Measurements from ENCODE around the gene YIPF3. TPM values are rescaled to one million over a fixed set of nuclear protein-coding genes. Genes with fewer than 3 reads are reported as not detected.

YIPF3 gene
- total RNA-seq, 1 donor from 2014 or later = 136 TPM

DNA sequence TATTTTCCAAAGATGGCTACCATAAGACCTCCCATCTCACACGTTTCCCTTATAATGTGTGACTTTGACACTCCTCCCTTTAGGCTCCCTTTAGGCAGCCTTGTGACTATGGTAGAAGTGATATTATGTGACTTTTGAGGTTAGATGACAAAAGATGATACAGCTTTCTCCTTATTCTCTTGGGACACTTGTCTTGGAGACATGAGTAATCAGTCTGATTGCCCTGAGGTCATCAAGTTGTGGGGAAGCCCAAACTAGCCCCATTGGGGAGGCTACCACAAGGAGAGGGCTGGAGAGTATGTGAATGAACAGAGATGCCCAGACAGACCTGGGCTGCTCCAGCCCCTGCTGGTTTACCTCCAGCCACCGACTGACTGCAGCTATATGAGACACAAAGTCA is 50.8 kb downstream of the YIPF3 start:
- Mint-ChIP-seq H3K36me3 (ENCODE audit: insufficient read depth) (no peaks in the 10 kb centered on the region), H3K27me3 (peaks cover 26% of the 10 kb centered on the region), H3K9me3 (ENCODE audit: low read depth) (no peaks in the 10 kb centered on the region), H3K4me1 (ENCODE audit: low read depth) (peaks cover 5% of the 10 kb centered on the region), H3K27ac (no peak overlapping the region), H3K4me3 (ENCODE audit: low read depth) (no peak overlapping the region)
- TF ChIP-seq, protein P1, sequence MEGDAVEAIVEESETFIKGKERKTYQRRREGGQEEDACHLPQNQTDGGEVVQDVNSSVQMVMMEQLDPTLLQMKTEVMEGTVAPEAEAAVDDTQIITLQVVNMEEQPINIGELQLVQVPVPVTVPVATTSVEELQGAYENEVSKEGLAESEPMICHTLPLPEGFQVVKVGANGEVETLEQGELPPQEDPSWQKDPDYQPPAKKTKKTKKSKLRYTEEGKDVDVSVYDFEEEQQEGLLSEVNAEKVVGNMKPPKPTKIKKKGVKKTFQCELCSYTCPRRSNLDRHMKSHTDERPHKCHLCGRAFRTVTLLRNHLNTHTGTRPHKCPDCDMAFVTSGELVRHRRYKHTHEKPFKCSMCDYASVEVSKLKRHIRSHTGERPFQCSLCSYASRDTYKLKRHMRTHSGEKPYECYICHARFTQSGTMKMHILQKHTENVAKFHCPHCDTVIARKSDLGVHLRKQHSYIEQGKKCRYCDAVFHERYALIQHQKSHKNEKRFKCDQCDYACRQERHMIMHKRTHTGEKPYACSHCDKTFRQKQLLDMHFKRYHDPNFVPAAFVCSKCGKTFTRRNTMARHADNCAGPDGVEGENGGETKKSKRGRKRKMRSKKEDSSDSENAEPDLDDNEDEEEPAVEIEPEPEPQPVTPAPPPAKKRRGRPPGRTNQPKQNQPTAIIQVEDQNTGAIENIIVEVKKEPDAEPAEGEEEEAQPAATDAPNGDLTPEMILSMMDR (IDR thresholded peaks at IDR 0.05; ENCODE audit: unreplicated experiment) = no peak
- DNase-seq (ENCODE audit: low spot score, unreplicated experiment) = no peak

DNA sequence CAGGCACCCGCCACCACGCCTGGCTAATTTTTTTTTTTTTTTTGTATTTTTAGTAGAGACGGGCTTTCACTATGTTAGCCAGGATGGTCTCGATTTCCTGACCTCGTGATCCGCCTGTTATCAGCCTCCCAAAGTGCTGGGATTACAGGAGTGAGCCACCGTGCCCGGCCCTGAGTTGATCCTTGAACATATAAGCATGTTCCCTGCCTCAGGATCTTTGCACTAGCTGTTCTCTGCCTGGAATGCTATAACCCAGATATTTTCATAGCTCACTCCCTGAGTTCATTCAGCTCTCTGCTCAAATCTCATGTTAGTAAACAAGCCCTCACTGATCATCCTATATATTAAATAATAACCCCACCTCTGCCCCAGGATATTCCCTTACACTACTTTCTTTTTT is 52.4 kb downstream of the YIPF3 start:
- H3K4me3 Mint-ChIP-seq (ENCODE audit: low read depth) = no peak overlapping the region
- H3K27ac Mint-ChIP-seq = no peak overlapping the region
- peaks cover 1% of the 10 kb centered on the region for H3K4me1 Mint-ChIP-seq (ENCODE audit: low read depth)
- H3K27me3 Mint-ChIP-seq = peaks cover 35% of the 10 kb centered on the region
- no peak for DNase-seq (ENCODE audit: low spot score, unreplicated experiment)
- no peaks in the 10 kb centered on the region for H3K9me3 Mint-ChIP-seq (ENCODE audit: low read depth)
- TF ChIP-seq, protein P1 (IDR thresholded peaks at IDR 0.05; ENCODE audit: unreplicated experiment) = no peak
- H3K36me3 Mint-ChIP-seq (ENCODE audit: insufficient read depth) = no peaks in the 10 kb centered on the region

DNA sequence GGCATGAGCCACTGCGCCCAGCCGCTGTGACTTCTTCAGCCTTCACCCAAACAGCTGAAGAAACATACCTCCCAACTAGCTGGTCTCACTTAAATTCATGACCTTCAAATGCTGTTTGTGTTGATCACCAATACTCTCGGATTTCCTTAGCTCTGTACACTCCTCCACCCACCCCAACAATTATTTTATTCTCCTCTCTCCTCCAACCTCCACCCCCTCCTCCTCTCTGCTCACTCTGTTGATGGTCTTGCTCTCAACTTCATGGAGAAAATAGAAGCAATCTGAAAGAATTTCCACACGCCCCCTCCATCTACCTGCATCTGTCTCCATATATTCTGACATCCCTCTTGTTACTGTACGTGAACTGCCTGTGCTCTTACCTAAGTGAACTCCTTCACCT is 54.8 kb downstream of the YIPF3 start:
- Mint-ChIP-seq H3K9me3 (ENCODE audit: low read depth) (no peaks in the 10 kb centered on the region), H3K36me3 (ENCODE audit: insufficient read depth) (no peaks in the 10 kb centered on the region), H3K4me3 (ENCODE audit: low read depth) (no peak overlapping the region), H3K4me1 (ENCODE audit: low read depth) (no peaks in the 10 kb centered on the region), H3K27me3 (peaks cover 36% of the 10 kb centered on the region), H3K27ac (no peak overlapping the region)
- TF ChIP-seq, protein P1 (IDR thresholded peaks at IDR 0.05; ENCODE audit: unreplicated experiment) = no peak
- DNase-seq (ENCODE audit: low spot score, unreplicated experiment) = no peak

Other genes starting within 250 kb of the YIPF3 start
- not detected in 2 replicates for gene SLC22A7, start 218.7 kb downstream of the YIPF3 start, total RNA-seq
- gene CRIP3, start 208.1 kb downstream of the YIPF3 start, total RNA-seq = 2.3 and 2.4 TPM in 2 replicates
- 22.0 and 23.2 TPM in 2 replicates for gene ZNF318, start 147.3 kb downstream of the YIPF3 start, total RNA-seq
- 68.5 and 68.8 TPM in 2 replicates for gene ABCC10, start 89.4 kb downstream of the YIPF3 start, total RNA-seq
- 0.60 and 0.73 TPM in 2 replicates for gene DLK2, start 61.4 kb downstream of the YIPF3 start, total RNA-seq
- gene TJAP1, start 39.4 kb downstream of the YIPF3 start, total RNA-seq = 64.5 and 65.8 TPM in 2 replicates
- 1.5 and 1.6 TPM in 2 replicates for gene LRRC73, start 6.6 kb downstream of the YIPF3 start, total RNA-seq
- gene POLR1C, start 163 bp upstream of the YIPF3 start, total RNA-seq = 45.4 and 47.4 TPM in 2 replicates
- 64.0 and 70.7 TPM in 2 replicates for gene XPO5, start 59.1 kb upstream of the YIPF3 start, total RNA-seq
- 14.5 and 19.6 TPM in 2 replicates for gene POLH, start 59.3 kb upstream of the YIPF3 start, total RNA-seq
- 83.8 and 84.1 TPM in 2 replicates for gene GTPBP2, start 112.3 kb upstream of the YIPF3 start, total RNA-seq
- 31.4 and 31.8 TPM in 2 replicates for gene MAD2L1BP, start 118.9 kb upstream of the YIPF3 start, total RNA-seq
- gene RSPH9, start 128.1 kb upstream of the YIPF3 start, total RNA-seq = 0.29 and 0.31 TPM in 2 replicates
- gene MRPS18A, start 170.9 kb upstream of the YIPF3 start, total RNA-seq = 39.8 and 41.9 TPM in 2 replicates

Measured in progenitor cell of endocrine pancreas (in vitro differentiated cells).